Measurements from ENCODE around the gene ZMYND19. TPM values are rescaled to one million over a fixed set of nuclear protein-coding genes. Genes with fewer than 3 reads are reported as not detected.

The ZMYND19 gene
- total and polyA plus RNA-seq, 12 donors = 5.2 to 33.5 (median 17.9) TPM

GRCh38 chr9:137588891-137589290 is 1.4 kb downstream of the ZMYND19 start:
- Histone ChIP-seq H3K4me1 (replicated peaks in 1 of 2) (peaks cover 7 to 16% of the 10 kb centered on the region in 2 donors), H3K36me3 (replicated peaks in 1 of 2) (peaks cover 0 to 29% of the 10 kb centered on the region in 2 donors), H3K9me3 (replicated peaks in 1 of 3) (no peaks in the 10 kb centered on the region), H3K27me3 (no peaks in the 10 kb centered on the region), H3K4me3 (no peak overlapping the region), H3K27ac (no peak overlapping the region)
- DNase-seq = no peak
- TF ChIP-seq POLR2A (IDR thresholded peaks at IDR 0.05) = no peak
- TF ChIP-seq, protein P1, sequence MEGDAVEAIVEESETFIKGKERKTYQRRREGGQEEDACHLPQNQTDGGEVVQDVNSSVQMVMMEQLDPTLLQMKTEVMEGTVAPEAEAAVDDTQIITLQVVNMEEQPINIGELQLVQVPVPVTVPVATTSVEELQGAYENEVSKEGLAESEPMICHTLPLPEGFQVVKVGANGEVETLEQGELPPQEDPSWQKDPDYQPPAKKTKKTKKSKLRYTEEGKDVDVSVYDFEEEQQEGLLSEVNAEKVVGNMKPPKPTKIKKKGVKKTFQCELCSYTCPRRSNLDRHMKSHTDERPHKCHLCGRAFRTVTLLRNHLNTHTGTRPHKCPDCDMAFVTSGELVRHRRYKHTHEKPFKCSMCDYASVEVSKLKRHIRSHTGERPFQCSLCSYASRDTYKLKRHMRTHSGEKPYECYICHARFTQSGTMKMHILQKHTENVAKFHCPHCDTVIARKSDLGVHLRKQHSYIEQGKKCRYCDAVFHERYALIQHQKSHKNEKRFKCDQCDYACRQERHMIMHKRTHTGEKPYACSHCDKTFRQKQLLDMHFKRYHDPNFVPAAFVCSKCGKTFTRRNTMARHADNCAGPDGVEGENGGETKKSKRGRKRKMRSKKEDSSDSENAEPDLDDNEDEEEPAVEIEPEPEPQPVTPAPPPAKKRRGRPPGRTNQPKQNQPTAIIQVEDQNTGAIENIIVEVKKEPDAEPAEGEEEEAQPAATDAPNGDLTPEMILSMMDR (IDR thresholded peaks at IDR 0.05) = no peak
- intact Hi-C loops (cut with DNase I) = no loop called here
- WGBS, 4 donors = 90 to 96% (median 92%) methylated on average over 2 to 6 of the region's 6 CpGs

GRCh38 chr9:137588311-137588710 is 2.0 kb downstream of the ZMYND19 start:
- Histone ChIP-seq H3K4me3 (no peak overlapping the region), H3K4me1 (replicated peaks in 1 of 2) (peaks cover 7 to 16% of the 10 kb centered on the region in 2 donors), H3K9me3 (replicated peaks in 1 of 3) (no peaks in the 10 kb centered on the region), H3K27ac (no peak overlapping the region), H3K36me3 (replicated peaks in 1 of 2) (peaks cover 0 to 29% of the 10 kb centered on the region in 2 donors), H3K27me3 (no peaks in the 10 kb centered on the region)
- DNase-seq = no peak
- TF ChIP-seq POLR2A (IDR thresholded peaks at IDR 0.05) = no peak
- TF ChIP-seq, protein P1 (IDR thresholded peaks at IDR 0.05) = no peak
- intact Hi-C loops (cut with DNase I) = no loop called here
- 88 to 93% (median 91%) methylated on average over 6 to 13 of the region's 13 CpGs for WGBS, 4 donors

DNA sequence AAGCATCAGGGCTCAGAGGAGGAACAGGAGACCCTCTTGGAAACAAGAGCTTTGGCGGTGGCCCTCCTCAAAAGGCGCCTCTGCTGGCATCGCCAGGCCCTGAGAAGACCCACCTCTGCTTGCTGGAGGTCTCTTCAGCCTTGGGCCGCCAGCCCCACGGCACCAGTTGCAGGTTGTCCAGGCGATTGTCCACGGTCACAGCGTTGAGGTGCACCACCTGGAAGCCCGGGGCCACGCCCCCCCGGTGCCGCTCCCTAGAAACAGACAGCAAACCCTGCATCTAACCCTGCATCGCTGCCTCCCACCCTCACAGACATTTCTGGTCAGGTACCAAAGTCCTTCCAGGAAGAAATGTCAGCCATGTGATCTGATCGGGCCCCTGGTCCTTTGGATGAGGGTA is 3.5 kb downstream of the ZMYND19 start:
- no peaks in the 10 kb centered on the region for H3K27me3 ChIP-seq
- intact Hi-C loops (cut with DNase I) = no loop called here
- H3K36me3 ChIP-seq (replicated peaks in 1 of 2) = peaks cover 0 to 39% of the 10 kb centered on the region in 2 donors
- WGBS, 4 donors = 89 to 94% (median 93%) methylated on average over 6 to 14 of the region's 14 CpGs
- H3K27ac ChIP-seq = no peak overlapping the region
- TF ChIP-seq, protein P1 (IDR thresholded peaks at IDR 0.05) = no peak
- no peak for TF ChIP-seq POLR2A (IDR thresholded peaks at IDR 0.05)
- peaks cover 7 to 16% of the 10 kb centered on the region in 2 donors for H3K4me1 ChIP-seq (replicated peaks in 1 of 2)
- H3K4me3 ChIP-seq = no peak overlapping the region
- no peak for DNase-seq
- no peaks in the 10 kb centered on the region for H3K9me3 ChIP-seq (replicated peaks in 1 of 3)

GRCh38 chr9:137583957-137584356 is 6.4 kb downstream of the ZMYND19 start:
- DNase-seq = no peak
- intact Hi-C loops (cut with DNase I) = no loop called here
- Histone ChIP-seq H3K4me1 (replicated peaks in 1 of 2) (peaks cover 5 to 9% of the 10 kb centered on the region in 2 donors), H3K27me3 (no peaks in the 10 kb centered on the region), H3K27ac (no peak overlapping the region), H3K36me3 (replicated peaks in 1 of 2) (peaks cover 0 to 47% of the 10 kb centered on the region in 2 donors), H3K4me3 (no peak overlapping the region), H3K9me3 (replicated peaks in 1 of 3) (no peaks in the 10 kb centered on the region)
- WGBS, 4 donors = 73 to 92% (median 79%) methylated on average over 2 to 8 of the region's 8 CpGs
- TF ChIP-seq POLR2A (IDR thresholded peaks at IDR 0.05) = no peak
- TF ChIP-seq, protein P1 (IDR thresholded peaks at IDR 0.05) = no peak

Data from adrenal gland (tissue), 12 donors.